ENCODE data around the gene ATOH1. TPM values are rescaled to one million over a fixed set of nuclear protein-coding genes. Genes with fewer than 3 reads are reported as not detected.

ATOH1 gene
- total and polyA plus RNA-seq, 3 donors from 2014 or later, result not detected

DNA sequence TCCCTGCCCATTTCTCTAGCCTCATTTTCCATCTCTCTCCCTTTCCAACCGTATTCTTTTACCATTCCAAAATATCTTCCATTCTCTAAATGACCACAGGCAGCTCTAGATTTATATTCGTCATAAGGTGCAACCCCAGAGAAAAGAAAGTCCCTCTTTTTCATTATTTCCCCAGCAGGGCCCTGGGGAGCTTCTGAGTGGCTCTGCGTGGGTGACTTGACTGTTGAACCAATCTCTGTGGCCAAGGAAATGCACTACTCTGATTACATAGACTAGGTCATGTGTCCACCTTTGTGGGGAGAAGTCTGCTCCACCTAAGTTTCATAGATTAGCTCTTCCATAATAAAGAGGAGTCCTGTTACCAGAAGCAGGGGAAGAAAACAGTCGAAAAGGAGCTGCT is 51.4 kb downstream of the ATOH1 start:
- H3K27ac ChIP-seq, result no peak overlapping the region
- H3K27me3 ChIP-seq, result no peaks in the 10 kb centered on the region
- no peaks in the 10 kb centered on the region for H3K9me3 ChIP-seq
- intact Hi-C loops (cut with DNase I; ENCODE audit: low total_unique reads), result no loop called here
- no peak for TF ChIP-seq POLR2A (IDR thresholded peaks at IDR 0.05)
- TF ChIP-seq, protein P1, sequence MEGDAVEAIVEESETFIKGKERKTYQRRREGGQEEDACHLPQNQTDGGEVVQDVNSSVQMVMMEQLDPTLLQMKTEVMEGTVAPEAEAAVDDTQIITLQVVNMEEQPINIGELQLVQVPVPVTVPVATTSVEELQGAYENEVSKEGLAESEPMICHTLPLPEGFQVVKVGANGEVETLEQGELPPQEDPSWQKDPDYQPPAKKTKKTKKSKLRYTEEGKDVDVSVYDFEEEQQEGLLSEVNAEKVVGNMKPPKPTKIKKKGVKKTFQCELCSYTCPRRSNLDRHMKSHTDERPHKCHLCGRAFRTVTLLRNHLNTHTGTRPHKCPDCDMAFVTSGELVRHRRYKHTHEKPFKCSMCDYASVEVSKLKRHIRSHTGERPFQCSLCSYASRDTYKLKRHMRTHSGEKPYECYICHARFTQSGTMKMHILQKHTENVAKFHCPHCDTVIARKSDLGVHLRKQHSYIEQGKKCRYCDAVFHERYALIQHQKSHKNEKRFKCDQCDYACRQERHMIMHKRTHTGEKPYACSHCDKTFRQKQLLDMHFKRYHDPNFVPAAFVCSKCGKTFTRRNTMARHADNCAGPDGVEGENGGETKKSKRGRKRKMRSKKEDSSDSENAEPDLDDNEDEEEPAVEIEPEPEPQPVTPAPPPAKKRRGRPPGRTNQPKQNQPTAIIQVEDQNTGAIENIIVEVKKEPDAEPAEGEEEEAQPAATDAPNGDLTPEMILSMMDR (IDR thresholded peaks at IDR 0.05), result no peak
- WGBS, 2 donors, result 83 to 89% methylated on average over 4 of the region's 4 CpGs
- no peaks in the 10 kb centered on the region for H3K36me3 ChIP-seq (ENCODE audit: low read depth, missing control alignments)
- no peak overlapping the region for H3K4me3 ChIP-seq
- no peak for DNase-seq
- no peaks in the 10 kb centered on the region for H3K4me1 ChIP-seq

Small RNA genes within 50 kb of the gene (small RNA-seq; reads per million reads assigned to genes)
- 0 reads per million in 2 donors for gene RNA5SP164

Measured in testis (tissue), 3 donors.